B cell (primary cell): ENCODE data around the gene TRIO. TPM values are rescaled to one million over a fixed set of nuclear protein-coding genes. Genes with fewer than 3 reads are reported as not detected.

Source experiments
- ATAC-seq: fragments of 200-7000 bp; cut with Tn5 transposase; one replicate; pipeline ENCODE4 v1.10.0; 2021; ENCODE audit warnings: low read depth, mild to moderate bottlenecking, moderate number of reproducible peaks, moderate library complexity
- CTCF ChIA-PET: fragments of 350-600 bp; sonication (Branson Sonifier 250); formaldehyde crosslinking; loops from one replicate; lab custom pipeline; 2021; ENCODE audit warnings: antibody characterized with exemption, inconsistent platforms; lab: Charles Lee
- POLR2A ChIA-PET: fragments of 350-600 bp; sonication (Branson Sonifier 250); formaldehyde crosslinking; loops from one replicate; lab custom pipeline; 2021; ENCODE audit warnings: antibody characterized with exemption; lab: Charles Lee
- DNase-seq: peaks from one replicate; pipeline ENCODE4 v3.0.0; 2013
- H2AFZ ChIP-seq: 2 replicates; pipeline ENCODE4 v1.6.1; 2012; ENCODE audit warnings: mild to moderate bottlenecking, low read depth, low read length; ENCODE audit not compliant: insufficient read depth, poor library complexity, severe bottlenecking
- H3K27ac ChIP-seq, 2 donors: 1 replicate in 1 of 2; 2 replicates in 1 of 2; pipeline ENCODE4 v1.5.1; 2012 to 2013; ENCODE audit warnings: low read length in 2 of 2, mild to moderate bottlenecking in 2 of 2, moderate library complexity in 1 of 2
- H3K27me3 ChIP-seq, 4 experiments: fragments of 200-600 bp in 1 of 4; sonication (generic) in 1 of 4; replicated peaks in 1 of 4; 1 replicate in 2 of 4; 2 replicates in 2 of 4; pipeline versions ENCODE4 v1.6.1 to v1.7.0; 2013 to 2016; ENCODE audit warnings: low read length in 3 of 4, mild to moderate bottlenecking in 2 of 4, mixed read lengths in 1 of 4, moderate library complexity in 1 of 4; ENCODE audit not compliant: insufficient read depth in 4 of 4, control insufficient read depth in 3 of 4; ENCODE audit errors: control extremely low read depth in 1 of 4
- H3K36me3 ChIP-seq, 2 experiments: replicated peaks in 1 of 2; 1 replicate in 1 of 2; 2 replicates in 1 of 2; pipeline versions ENCODE4 v1.6.1 to v1.7.1; 2013; ENCODE audit warnings: low read length in 1 of 2; ENCODE audit not compliant: insufficient read depth in 2 of 2, control insufficient read depth in 1 of 2; ENCODE audit errors: control extremely low read depth in 1 of 2, extremely low read depth in 1 of 2
- H3K4me1 ChIP-seq, 2 donors: fragments of 200-600 bp in 1 of 2; sonication (generic) in 1 of 2; 1 replicate in 1 of 2; 2 replicates in 1 of 2; pipeline versions ENCODE4 v1.5.1 to v1.6.1; 2013 to 2017; ENCODE audit warnings: low read length in 2 of 2; ENCODE audit not compliant: control insufficient read depth in 2 of 2, insufficient read depth in 2 of 2
- H3K4me2 ChIP-seq: replicated peaks from 2 replicates; pipeline ENCODE3; 2012; ENCODE audit warnings: mild to moderate bottlenecking, low read depth, low read length; ENCODE audit not compliant: poor library complexity, severe bottlenecking
- H3K4me3 ChIP-seq, 5 experiments: fragments of 200-600 bp in 1 of 5; sonication (generic) in 1 of 5; 1 replicate in 3 of 5; 2 replicates in 2 of 5; pipeline versions ENCODE4 v1.5.1 to v1.7.0; 2011 to 2016; ENCODE audit warnings: low read length in 4 of 5, mild to moderate bottlenecking in 4 of 5, low read depth in 2 of 5, control low read depth in 1 of 5, moderate library complexity in 1 of 5; ENCODE audit not compliant: insufficient read depth in 1 of 5; ENCODE audit errors: control extremely low read depth in 1 of 5, extremely low read depth in 1 of 5
- H3K79me2 ChIP-seq: fragments of 200-600 bp; sonication (generic); one replicate; pipeline ENCODE4 v1.6.0; 2016; ENCODE audit warnings: low read length; ENCODE audit not compliant: control insufficient read depth, insufficient read depth
- H3K9ac ChIP-seq: fragments of 200-600 bp; sonication (generic); 2 replicates; pipeline ENCODE4 v1.6.1; 2017; ENCODE audit warnings: mild to moderate bottlenecking, low read length, moderate library complexity
- H3K9me3 ChIP-seq, 3 donors: one replicate each; pipeline versions ENCODE4 v1.6.1 to v1.7.1; 2013; ENCODE audit warnings: low read length in 2 of 3; ENCODE audit not compliant: control insufficient read depth in 2 of 3, insufficient read depth in 1 of 3; ENCODE audit errors: control extremely low read depth in 1 of 3
- H4K20me1 ChIP-seq: 2 replicates; pipeline ENCODE4 v1.6.0; 2012; ENCODE audit warnings: mild to moderate bottlenecking, low read length; ENCODE audit not compliant: insufficient read depth, control insufficient read depth, poor library complexity, severe bottlenecking
- H3K27ac Mint-ChIP-seq: one replicate; pipeline ENCODE4 v1.8.0; 2021; ENCODE audit warnings: mixed read lengths
- H3K27me3 Mint-ChIP-seq: one replicate; pipeline ENCODE4 v1.8.0; 2021; ENCODE audit warnings: mixed read lengths
- H3K4me1 Mint-ChIP-seq: one replicate; pipeline ENCODE4 v1.8.0; 2021; ENCODE audit warnings: mixed read lengths
- H3K4me3 Mint-ChIP-seq: one replicate; pipeline ENCODE4 v1.8.0; 2021; ENCODE audit warnings: mixed read lengths
- H3K9me3 Mint-ChIP-seq: one replicate; pipeline ENCODE4 v1.8.0; 2022; ENCODE audit warnings: mixed read lengths; ENCODE audit not compliant: insufficient read depth
- CTCF ChIP-seq: fragments of 200-600 bp; IDR thresholded peaks from one replicate; pipeline ENCODE4 v1.8.0; 2022; ENCODE audit warnings: antibody characterized with exemption, mild to moderate bottlenecking
- EZH2 ChIP-seq: IDR thresholded peaks from 2 replicates; pipeline ENCODE4 v1.6.1; 2012; ENCODE audit warnings: borderline replicate concordance, low read depth, mild to moderate bottlenecking, moderate library complexity, low read length; ENCODE audit not compliant: insufficient read depth, poor library complexity, severe bottlenecking
- WGBS: methylation state at CpG from one replicate; pipeline ENCODE4 v1.1.5; 2013; ENCODE audit warnings: missing lambda C conversion rate; ENCODE audit not compliant: insufficient coverage; 5-methylcytosine and 5-hydroxymethylcytosine counted together
- intact Hi-C: fragments of 100-400 bp; cut with micrococcal nuclease; formaldehyde crosslinking; loops from one replicate; pipeline ENCODE4 v1.10.0; 2022
- polyA plus RNA-seq: library from polyadenylated mRNA; depleted of rRNA; stranded (reverse); fragments of >200 nt; gene quantifications from 2 replicates; pipeline ENCODE4 v1.2.3, GENCODE V29; 2012
- total RNA-seq, 2 donors: library from RNA; stranded (reverse); fragments of 120-200 nt in 1 of 2; gene quantifications; 1 replicate in 1 of 2; 2 replicates in 1 of 2; pipeline versions ENCODE4 v1.2.3 to v1.2.4, GENCODE V29; 2013 to 2022

Gene TRIO
- total and polyA plus RNA-seq, 2 donors (not counting 1 experiment from before 2014, with no cell fraction given) = 90.5 to 479 TPM

DNA sequence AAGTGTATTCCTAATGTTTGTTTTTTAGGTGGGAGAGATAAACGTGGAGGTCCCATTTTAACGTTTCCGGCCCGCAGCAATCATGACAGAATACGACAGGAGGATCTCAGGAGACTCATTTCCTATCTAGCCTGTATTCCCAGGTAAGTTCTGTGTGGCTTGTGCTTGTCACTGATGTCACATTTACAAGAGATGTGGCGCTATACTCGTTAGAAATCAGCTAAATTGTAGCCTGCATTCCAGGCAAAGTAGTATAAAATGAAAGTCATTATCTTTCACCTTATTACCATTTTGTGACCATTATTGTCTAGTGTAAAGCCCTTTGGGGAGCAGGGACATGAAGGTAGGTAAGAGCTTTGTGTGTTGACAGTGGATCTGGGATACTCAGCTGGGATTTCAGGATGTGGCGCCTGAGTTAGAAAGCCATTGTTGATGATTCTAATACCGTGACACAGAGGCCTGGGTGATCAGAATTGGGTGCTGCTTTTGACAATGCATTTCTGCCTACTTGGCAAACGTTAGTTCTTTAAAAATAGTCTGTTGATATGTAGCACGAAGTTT lies 137.2 kb downstream of the TRIO start:
- H3K36me3 ChIP-seq = peaks cover 13 to 39% of the 10 kb centered on the region in 2 experiments
- Mint-ChIP-seq H3K27me3 (no peaks in the 10 kb centered on the region), H3K9me3 (no peaks in the 10 kb centered on the region), H3K4me1 (peaks cover 34% of the 10 kb centered on the region), H3K4me3 (no peak overlapping the region), H3K27ac (no peak overlapping the region)
- intact Hi-C loops = no loop called here
- 98% methylated on average over 6 of the region's 11 CpGs for WGBS
- H3K4me3 ChIP-seq = no peak overlapping the region
- H3K4me1 ChIP-seq = peaks cover 9 to 17% of the 10 kb centered on the region in 2 donors
- H3K9ac ChIP-seq = no peak overlapping the region
- ATAC-seq (no peak), DNase-seq (no peak)
- H2AFZ ChIP-seq = no peak overlapping the region
- ChIA-PET POLR2A (no interaction called here), CTCF (interaction anchor here (0.6 to 2.9 kb wide), 4 partner anchors 10 to 172 kb away, joined by 3 to 15 read pairs (median 4); no protein-coding TSS in a partner anchor)
- no peak overlapping the region for H3K4me2 ChIP-seq
- H3K9me3 ChIP-seq = no peaks in the 10 kb centered on the region
- H3K27me3 ChIP-seq = no peaks in the 10 kb centered on the region
- H3K79me2 ChIP-seq = peaks cover 27% of the 10 kb centered on the region
- peaks cover 84% of the 10 kb centered on the region for H4K20me1 ChIP-seq
- TF ChIP-seq CTCF (no peak), EZH2 (no peak)
- no peak overlapping the region for H3K27ac ChIP-seq

DNA sequence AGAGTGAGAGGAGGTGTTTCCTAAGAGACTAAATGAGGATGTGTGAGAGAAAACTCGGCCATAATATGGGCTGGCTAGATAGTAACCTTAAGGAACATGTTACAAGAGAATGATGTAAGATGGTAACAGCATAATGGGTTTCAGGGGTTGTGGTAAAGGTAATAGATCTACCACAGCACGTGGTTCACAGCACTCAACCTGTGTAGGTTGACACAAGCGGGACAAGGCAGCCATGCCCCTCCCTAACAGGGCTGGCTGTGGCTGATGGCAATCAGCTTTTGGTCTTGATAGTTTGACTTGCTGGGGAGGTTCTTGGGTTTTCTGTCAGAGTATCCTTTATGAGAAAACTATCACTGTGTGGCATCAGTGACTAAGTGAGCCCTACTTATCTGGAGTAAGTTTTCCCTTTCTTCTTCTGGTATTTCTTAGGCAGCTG lies 138.6 kb downstream of the TRIO start:
- Mint-ChIP-seq H3K9me3 (no peaks in the 10 kb centered on the region), H3K27me3 (no peaks in the 10 kb centered on the region), H3K27ac (peak overlapping the region; percentile 17), H3K4me3 (no peak overlapping the region), H3K4me1 (peaks cover 39% of the 10 kb centered on the region)
- Histone ChIP-seq H3K4me2 (no peak overlapping the region), H4K20me1 (peaks cover 88% of the 10 kb centered on the region), H3K4me3 (no peak overlapping the region), H3K79me2 (peaks cover 16% of the 10 kb centered on the region), H2AFZ (no peak overlapping the region), H3K36me3 (peaks cover 13 to 35% of the 10 kb centered on the region in 2 experiments), H3K4me1 (peaks cover 21 to 25% of the 10 kb centered on the region in 2 donors), H3K9ac (no peak overlapping the region), H3K27me3 (no peaks in the 10 kb centered on the region), H3K27ac (no peak overlapping the region), H3K9me3 (no peaks in the 10 kb centered on the region)
- intact Hi-C loops = no loop called here
- CTCF ChIA-PET = no interaction called here
- WGBS = 86% methylated on average over 2 of the region's 3 CpGs
- ATAC-seq (no peak), DNase-seq (no peak)
- POLR2A ChIA-PET = no interaction called here
- TF ChIP-seq CTCF (no peak), EZH2 (no peak)
